Glomerular visceral epithelial cell (primary cell): ENCODE results near the gene VAV1.
"Not testable (repeated sequence)": the region's sequence is repeated elsewhere in the genome, so short reads cannot be mapped to it uniquely, and the experiment has no call there.

Experiments used
- DNase-seq: peaks from one replicate; pipeline ENCODE4 v3.0.0-alpha.2; 2016; ENCODE audit errors: extremely low spot score

Gene VAV1

GRCh38 chr19:6787393-6787792 lies 14.9 kb downstream of the VAV1 start:
- no peak for DNase-seq

- no peak for DNase-seq
These were observed 16.4 kb downstream of the VAV1 start for GRCh38 chr19:6788896-6789295.

GRCh38 chr19:6790194-6791128 lies 18.0 kb downstream of the VAV1 start:
- no peak for DNase-seq

GRCh38 chr19:6791237-6791636 lies 18.7 kb downstream of the VAV1 start:
- no peak for DNase-seq

GRCh38 chr19:6793411-6793810 lies 20.9 kb downstream of the VAV1 start:
- DNase-seq, result no peak

- DNase-seq, result no peak
These were observed 21.5 kb downstream of the VAV1 start for GRCh38 chr19:6793973-6794372.

GRCh38 chr19:6794686-6795431 lies 22.4 kb downstream of the VAV1 start:
- DNase-seq, result no peak

- DNase-seq, result no peak
These were observed 23.8 kb downstream of the VAV1 start for GRCh38 chr19:6796278-6796677.

- DNase-seq, result no peak
These were observed 25.1 kb downstream of the VAV1 start for GRCh38 chr19:6797646-6798045.

- DNase-seq, result not testable (repeated sequence)
These were observed 27.8 kb downstream of the VAV1 start for GRCh38 chr19:6800160-6800790.

GRCh38 chr19:6800991-6801484 lies 28.5 kb downstream of the VAV1 start:
- peak; percentile 90 for DNase-seq

- peak; percentile 83 for DNase-seq
These were observed 29.1 kb downstream of the VAV1 start for GRCh38 chr19:6801485-6802086.

GRCh38 chr19:6802336-6803035 lies 30.0 kb downstream of the VAV1 start:
- peak; percentile 67 for DNase-seq

- DNase-seq, result no peak
These were observed 30.5 kb downstream of the VAV1 start for GRCh38 chr19:6803036-6803404.

- no peak for DNase-seq
These were observed 34.0 kb downstream of the VAV1 start for GRCh38 chr19:6806488-6806887.

- DNase-seq, result no peak
These were observed 34.8 kb downstream of the VAV1 start for GRCh38 chr19:6807291-6807690.

GRCh38 chr19:6808494-6808893 lies 36.0 kb downstream of the VAV1 start:
- no peak for DNase-seq

GRCh38 chr19:6809262-6809661 lies 36.8 kb downstream of the VAV1 start:
- DNase-seq, result no peak

GRCh38 chr19:6811378-6811777 lies 38.9 kb downstream of the VAV1 start:
- no peak for DNase-seq

GRCh38 chr19:6811906-6812305 lies 39.4 kb downstream of the VAV1 start:
- DNase-seq, result peak; percentile 63

- no peak for DNase-seq
These were observed 40.1 kb downstream of the VAV1 start for GRCh38 chr19:6812612-6813011.
